ENCODE results near the gene KLF12. TPM values are rescaled to one million over a fixed set of nuclear protein-coding genes. Genes with fewer than 3 reads are reported as not detected.

Gene KLF12
- total RNA-seq, 2 donors from 2014 or later, result 2.8 to 9.7 TPM

DNA sequence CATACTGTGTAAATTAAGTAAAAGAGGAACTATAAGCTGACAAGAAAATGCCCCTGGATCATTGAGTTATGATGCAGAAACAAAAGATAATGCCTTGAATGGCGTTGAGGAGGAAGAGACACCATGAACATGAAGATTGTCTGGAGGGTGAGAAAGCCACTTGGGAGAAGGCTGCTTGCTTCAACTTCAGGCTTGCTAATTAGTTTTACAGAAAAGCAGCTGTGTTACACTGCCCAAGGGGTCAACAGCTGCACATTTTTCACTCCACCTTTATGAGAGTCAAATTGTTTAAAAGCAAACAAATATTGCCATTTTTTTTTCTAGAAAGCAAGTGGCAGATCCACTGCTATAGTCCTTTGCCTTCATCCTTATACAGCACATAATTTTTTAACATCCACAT lies 35.5 kb upstream of the KLF12 start:
- no peaks in the 10 kb centered on the region for H3K9me3 ChIP-seq
- H3K4me1 ChIP-seq (replicated peaks), result no peaks in the 10 kb centered on the region
- H3K27me3 ChIP-seq (replicated peaks; ENCODE audit: insufficient read depth), result no peaks in the 10 kb centered on the region
- H3K4me3 ChIP-seq, result no peak overlapping the region
- WGBS, result 62% methylated on average over 1 of the region's 1 CpG
- intact Hi-C loops (cut with DNase I), result no loop called here
- DNase-seq (ENCODE audit: low spot score), result no peak
- H3K27ac ChIP-seq, result no peak overlapping the region
- H3K36me3 ChIP-seq, result no peaks in the 10 kb centered on the region
- TF ChIP-seq POLR2AphosphoS5 (IDR thresholded peaks at IDR 0.05) (no peak), CTCF (IDR thresholded peaks at IDR 0.05) (no peak), POLR2A (IDR thresholded peaks at IDR 0.05) (no peak)

DNA sequence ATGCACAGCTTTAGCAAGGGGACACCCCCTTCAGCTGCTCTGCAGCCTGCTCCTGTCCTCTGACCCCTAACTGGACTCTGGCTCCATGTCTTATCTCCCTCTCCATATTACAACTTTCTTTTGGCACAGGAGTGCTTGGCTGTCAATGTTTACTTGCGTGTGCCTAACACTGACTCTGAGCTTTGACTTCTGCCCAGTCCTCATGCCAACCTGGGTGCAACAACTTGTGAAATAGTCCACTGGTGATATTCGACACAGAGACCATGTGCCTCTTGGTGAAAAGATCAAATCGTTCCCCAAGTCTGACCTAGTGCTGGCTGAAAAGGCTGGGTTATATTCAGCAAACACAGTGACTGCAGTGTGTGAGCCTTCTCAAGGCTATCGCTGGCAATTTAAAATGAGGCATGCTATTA lies 34.1 kb upstream of the KLF12 start:
- intact Hi-C loops (cut with DNase I), result no loop called here
- WGBS, result 41% methylated on average over 4 of the region's 4 CpGs
- DNase-seq (ENCODE audit: low spot score), result no peak
- no peak overlapping the region for H3K27ac ChIP-seq
- no peaks in the 10 kb centered on the region for H3K36me3 ChIP-seq
- H3K27me3 ChIP-seq (replicated peaks; ENCODE audit: insufficient read depth), result no peaks in the 10 kb centered on the region
- no peaks in the 10 kb centered on the region for H3K4me1 ChIP-seq (replicated peaks)
- no peaks in the 10 kb centered on the region for H3K9me3 ChIP-seq
- TF ChIP-seq POLR2AphosphoS5 (IDR thresholded peaks at IDR 0.05) (no peak), POLR2A (IDR thresholded peaks at IDR 0.05) (no peak), CTCF (IDR thresholded peaks at IDR 0.05) (no peak)
- H3K4me3 ChIP-seq, result no peak overlapping the region

- no peaks in the 10 kb centered on the region for H3K36me3 ChIP-seq
- intact Hi-C loops (cut with DNase I), result no loop called here
- no peak overlapping the region for H3K4me3 ChIP-seq
- no peak overlapping the region for H3K27ac ChIP-seq
- H3K9me3 ChIP-seq, result no peaks in the 10 kb centered on the region
- TF ChIP-seq CTCF (IDR thresholded peaks at IDR 0.05), result no peak
- no peak for TF ChIP-seq POLR2A (IDR thresholded peaks at IDR 0.05)
- no peak for TF ChIP-seq POLR2AphosphoS5 (IDR thresholded peaks at IDR 0.05)
- WGBS, result 91% methylated on average over 6 of the region's 6 CpGs
- DNase-seq (ENCODE audit: low spot score), result no peak
- H3K4me1 ChIP-seq (replicated peaks), result no peaks in the 10 kb centered on the region
- no peaks in the 10 kb centered on the region for H3K27me3 ChIP-seq (replicated peaks; ENCODE audit: insufficient read depth)
These were observed 32.2 kb upstream of the KLF12 start for GRCh38 chr13:74166261-74167004.

DNA sequence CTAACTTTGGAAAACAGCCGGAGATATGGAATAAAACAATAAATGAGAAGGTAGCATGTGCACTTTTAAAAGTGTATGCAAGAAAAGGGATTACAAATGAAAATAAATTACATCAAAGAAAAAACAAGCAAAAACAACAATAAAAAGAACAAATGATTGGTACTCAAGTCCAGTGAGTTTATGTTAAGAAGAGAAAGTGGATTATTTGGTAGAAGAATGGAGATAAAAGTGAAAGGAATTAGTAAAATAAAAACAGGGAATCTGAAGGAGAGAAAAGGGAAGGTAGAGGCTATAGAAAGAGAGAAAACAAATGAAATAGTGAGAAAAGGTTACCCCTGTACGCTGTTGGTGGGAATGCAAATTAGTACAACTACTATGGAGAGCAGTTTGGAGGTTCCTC lies 28.6 kb upstream of the KLF12 start:
- no peak for TF ChIP-seq POLR2A (IDR thresholded peaks at IDR 0.05)
- no peak for TF ChIP-seq CTCF (IDR thresholded peaks at IDR 0.05)
- TF ChIP-seq POLR2AphosphoS5 (IDR thresholded peaks at IDR 0.05), result no peak
- intact Hi-C loops (cut with DNase I), result no loop called here
- H3K4me3 ChIP-seq, result no peak overlapping the region
- H3K27me3 ChIP-seq (replicated peaks; ENCODE audit: insufficient read depth), result no peaks in the 10 kb centered on the region
- no peak for DNase-seq (ENCODE audit: low spot score)
- no peaks in the 10 kb centered on the region for H3K9me3 ChIP-seq
- H3K36me3 ChIP-seq, result no peaks in the 10 kb centered on the region
- no peaks in the 10 kb centered on the region for H3K4me1 ChIP-seq (replicated peaks)
- WGBS, result 90% methylated on average over 2 of the region's 2 CpGs
- H3K27ac ChIP-seq, result no peak overlapping the region

- 94% methylated on average over 2 of the region's 2 CpGs for WGBS
- DNase-seq (ENCODE audit: low spot score), result no peak
- H3K4me1 ChIP-seq (replicated peaks), result no peaks in the 10 kb centered on the region
- no peak overlapping the region for H3K27ac ChIP-seq
- H3K36me3 ChIP-seq, result no peaks in the 10 kb centered on the region
- no peaks in the 10 kb centered on the region for H3K9me3 ChIP-seq
- TF ChIP-seq POLR2A (IDR thresholded peaks at IDR 0.05) (no peak), POLR2AphosphoS5 (IDR thresholded peaks at IDR 0.05) (no peak)
- no peaks in the 10 kb centered on the region for H3K27me3 ChIP-seq (replicated peaks; ENCODE audit: insufficient read depth)
- no peak overlapping the region for H3K4me3 ChIP-seq
- intact Hi-C loops (cut with DNase I), result no loop called here
These were observed 27.9 kb upstream of the KLF12 start for GRCh38 chr13:74162135-74162534.
